GM19238 (cell line): ENCODE data around the gene UTP18.
"Not testable (repeated sequence)": the region's sequence is repeated elsewhere in the genome, so short reads cannot be mapped to it uniquely, and the experiment has no call there.

Experiments
- DNase-seq: peaks from one replicate; pipeline ENCODE4 v3.0.0; 2011; ENCODE audit warnings: low spot score; ENCODE audit not compliant: insufficient read length

The UTP18 gene

DNA sequence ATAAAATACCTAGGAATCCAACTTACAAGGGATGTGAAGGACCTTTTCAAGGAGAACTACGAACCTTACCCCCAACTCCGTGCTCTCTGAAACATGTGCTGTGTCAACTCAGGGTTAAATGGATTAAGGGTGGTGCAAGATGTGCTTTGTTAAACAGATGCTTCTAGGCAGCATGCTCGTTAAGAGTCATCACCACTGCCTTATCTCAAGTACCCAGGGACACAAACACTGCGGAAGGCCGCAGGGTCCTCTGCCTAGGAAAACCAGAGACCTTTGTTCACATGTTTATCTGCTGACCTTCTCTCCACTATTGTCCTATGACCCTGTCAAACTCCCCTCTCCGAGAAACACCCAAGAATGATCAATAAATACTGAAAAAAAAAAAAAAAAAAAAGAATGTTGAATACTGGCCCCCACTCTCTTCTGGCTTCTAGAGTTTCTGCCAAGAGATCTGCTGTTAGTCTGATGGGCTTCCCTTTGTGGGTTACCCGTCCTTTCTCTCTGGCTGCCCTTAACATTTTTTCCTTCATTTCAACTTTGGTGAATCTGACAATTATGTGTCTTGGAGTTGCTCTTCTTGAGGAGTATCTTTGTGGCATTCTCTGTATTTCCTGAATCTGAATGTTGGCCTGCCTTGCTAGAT, 70.6 kb downstream of the UTP18 start:
- DNase-seq: not testable (repeated sequence)

DNA sequence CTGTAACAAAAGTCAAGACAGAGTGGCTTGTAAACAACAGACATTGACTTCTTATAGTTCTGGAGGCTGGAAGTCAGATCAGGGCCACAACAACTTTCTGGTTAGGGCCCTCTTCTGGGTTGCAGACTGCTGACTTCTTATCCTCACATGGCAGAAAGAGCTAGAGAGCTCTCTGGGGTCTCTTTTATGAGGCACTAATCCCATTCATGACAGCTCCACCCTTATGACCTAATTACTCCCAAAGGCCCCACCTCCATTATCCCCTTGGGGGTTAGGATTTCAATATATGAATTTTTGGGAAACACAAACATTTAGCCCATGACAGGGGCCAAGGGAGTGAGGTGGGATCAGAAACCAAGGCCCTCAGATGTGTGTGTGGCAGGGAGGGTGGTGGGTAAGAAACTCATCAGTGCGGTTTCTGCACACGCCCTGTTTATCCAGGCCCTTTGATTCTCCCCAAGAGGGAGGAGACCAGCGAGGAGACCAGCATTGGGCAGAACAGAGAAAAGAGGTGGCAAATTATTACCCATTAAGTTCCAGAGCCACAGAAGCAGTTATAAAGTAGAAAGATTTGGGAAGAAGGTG, 74.8 kb downstream of the UTP18 start:
- no peak for DNase-seq

DNA sequence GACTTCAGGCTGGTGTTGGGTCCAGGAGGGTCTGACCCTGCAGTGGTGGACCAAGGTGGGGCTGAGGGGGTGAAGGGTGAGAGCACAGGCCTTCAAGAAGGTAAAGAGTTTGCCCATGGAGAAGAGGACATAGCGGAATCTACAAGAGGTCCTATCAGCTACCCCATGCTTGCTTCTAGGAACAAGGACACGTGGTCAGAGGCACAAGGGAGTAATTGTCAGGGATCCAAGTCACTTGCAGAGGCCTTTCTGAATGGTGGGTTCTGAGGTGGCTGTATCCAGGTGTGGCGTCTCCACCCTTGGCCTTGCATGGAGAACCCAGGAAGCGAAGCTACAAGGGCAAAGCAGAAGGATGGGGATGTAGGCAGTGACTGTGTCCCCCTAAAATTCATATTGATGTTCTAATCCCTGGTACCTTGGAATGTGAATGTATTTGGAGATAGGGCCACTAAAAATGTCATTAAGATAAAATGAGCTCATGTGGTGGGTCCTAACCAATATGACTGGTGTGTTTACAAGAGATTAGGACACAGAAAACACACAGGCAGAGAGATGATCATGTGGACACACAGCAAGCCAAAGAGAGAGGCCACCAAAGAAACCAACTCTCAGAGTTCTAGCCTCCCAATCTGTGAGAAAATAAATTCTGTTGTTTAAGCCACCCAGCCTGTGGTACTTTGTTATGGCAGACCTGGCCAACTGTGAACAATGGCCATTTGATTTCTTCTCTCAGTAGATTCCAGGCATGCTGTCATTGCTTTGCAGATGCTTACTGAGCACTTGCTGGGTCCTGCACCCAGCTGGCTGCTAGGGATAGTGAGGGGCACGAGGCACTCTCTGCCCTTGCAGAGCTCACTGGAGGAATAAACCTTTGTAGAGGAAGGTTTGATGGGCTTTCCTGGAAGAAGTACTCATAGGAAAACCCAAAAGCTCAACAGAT, 75.8 kb downstream of the UTP18 start:
- no peak for DNase-seq

DNA sequence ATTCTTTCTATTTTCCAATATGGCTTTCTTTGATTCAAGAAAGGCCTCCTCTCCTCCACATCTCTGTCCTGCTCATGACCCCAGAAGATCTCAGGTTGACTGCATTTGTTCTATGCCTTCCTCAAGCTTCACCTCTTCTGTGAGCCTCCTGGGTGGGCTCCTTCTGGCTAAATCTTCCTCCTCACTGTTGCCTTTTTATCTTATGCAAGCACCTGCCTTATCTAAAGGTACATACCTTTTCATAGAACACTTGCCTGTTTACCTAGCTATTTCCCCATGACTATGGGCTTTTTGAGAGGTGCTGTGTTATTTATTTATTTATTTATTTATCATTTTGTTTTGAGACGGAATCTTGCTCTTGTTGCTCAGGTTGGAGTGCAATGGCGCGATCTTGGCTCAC, 81.1 kb downstream of the UTP18 start:
- DNase-seq: no peak

DNA sequence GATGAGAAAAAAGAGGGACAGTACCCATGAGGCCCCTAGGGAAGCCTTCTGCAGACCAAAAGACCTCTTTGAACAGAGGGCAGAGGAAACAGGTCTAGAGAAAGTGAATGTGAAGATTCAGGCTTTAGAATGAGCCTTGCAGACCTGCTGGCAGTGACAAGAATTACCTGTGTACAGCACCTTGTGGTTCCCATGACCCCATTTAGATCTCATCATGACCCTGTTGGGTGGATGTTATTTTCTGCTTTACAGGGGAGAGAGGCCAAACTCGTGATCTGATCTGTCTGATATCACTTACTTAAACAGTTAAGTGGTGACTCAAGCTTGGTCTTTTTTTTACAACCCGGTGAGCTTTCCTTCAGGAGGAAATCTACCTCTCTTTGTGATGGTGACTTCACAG, 81.9 kb downstream of the UTP18 start:
- no peak for DNase-seq

DNA sequence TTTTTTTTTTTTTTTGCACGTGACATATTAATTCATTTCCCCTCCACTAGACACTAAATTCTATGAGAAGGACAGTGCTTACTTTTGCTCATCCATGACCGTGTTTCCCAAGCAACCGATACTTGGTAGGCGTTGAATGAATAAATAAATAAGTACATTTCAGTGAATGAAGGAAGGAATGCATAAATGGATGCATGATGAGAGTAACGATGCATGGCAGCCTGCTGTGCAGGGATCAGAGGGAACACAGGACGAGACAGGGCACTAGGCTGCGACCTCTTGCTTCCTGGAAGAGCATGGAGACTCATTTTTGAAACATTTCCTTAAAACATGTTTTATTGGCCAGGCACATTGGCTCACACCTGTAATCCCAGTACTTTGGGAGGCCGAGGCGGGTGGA, 84.2 kb downstream of the UTP18 start:
- DNase-seq: no peak

DNA sequence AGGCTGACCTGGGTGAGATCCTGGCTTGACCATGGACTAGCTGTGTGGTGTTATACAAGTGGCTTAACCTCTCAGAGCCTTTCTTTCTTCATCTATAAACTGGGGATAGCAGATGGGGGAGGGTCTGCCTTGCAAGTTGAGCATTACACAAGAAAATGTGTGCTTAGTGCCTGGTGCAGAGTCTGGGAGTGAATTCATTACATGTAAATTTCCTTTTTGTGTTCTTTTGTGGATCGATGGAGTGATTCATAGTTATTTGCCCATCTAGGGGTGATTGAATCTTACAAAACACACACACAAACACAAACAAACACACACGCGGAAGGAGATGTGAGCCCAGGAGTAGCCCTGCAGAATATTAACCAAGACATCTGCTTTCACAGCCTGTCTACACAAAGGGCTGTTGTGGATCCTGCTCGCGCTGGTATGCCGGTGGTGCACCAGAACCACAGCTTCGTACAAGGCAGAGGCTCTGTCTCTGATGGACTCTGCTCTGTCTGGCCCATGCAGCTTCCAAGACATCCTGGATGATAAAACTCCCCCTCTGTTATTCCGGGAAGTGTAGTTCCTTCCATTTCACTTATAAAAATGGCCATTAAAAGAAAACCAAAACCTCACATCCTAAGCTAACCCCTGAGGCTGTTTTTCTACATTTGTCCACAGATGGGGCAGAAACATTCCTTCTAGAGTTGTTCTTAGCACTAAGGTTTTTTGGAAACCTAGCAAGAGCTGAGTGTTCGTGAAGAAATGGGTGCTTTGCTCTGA, 86.1 kb downstream of the UTP18 start:
- DNase-seq: no peak
